B cell (primary cell): ENCODE results near the gene FARP2. TPM values are rescaled to one million over a fixed set of nuclear protein-coding genes. Genes with fewer than 3 reads are reported as not detected.
"Not testable (repeated sequence)": the region's sequence is repeated elsewhere in the genome, so short reads cannot be mapped to it uniquely, and the experiment has no call there.

Experiments used
- ATAC-seq: fragments of 200-7000 bp; cut with Tn5 transposase; one replicate; pipeline ENCODE4 v1.10.0; 2021; ENCODE audit warnings: low read depth, mild to moderate bottlenecking, moderate number of reproducible peaks, moderate library complexity
- CTCF ChIA-PET: fragments of 350-600 bp; sonication (Branson Sonifier 250); formaldehyde crosslinking; loops from one replicate; lab custom pipeline; 2021; ENCODE audit warnings: antibody characterized with exemption, inconsistent platforms; lab: Charles Lee
- POLR2A ChIA-PET: fragments of 350-600 bp; sonication (Branson Sonifier 250); formaldehyde crosslinking; loops from one replicate; lab custom pipeline; 2021; ENCODE audit warnings: antibody characterized with exemption; lab: Charles Lee
- DNase-seq: peaks from one replicate; pipeline ENCODE4 v3.0.0; 2013
- H2AFZ ChIP-seq: 2 replicates; pipeline ENCODE4 v1.6.1; 2012; ENCODE audit warnings: mild to moderate bottlenecking, low read depth, low read length; ENCODE audit not compliant: insufficient read depth, poor library complexity, severe bottlenecking
- H3K27ac ChIP-seq, 2 donors: 1 replicate in 1 of 2; 2 replicates in 1 of 2; pipeline ENCODE4 v1.5.1; 2012 to 2013; ENCODE audit warnings: low read length in 2 of 2, mild to moderate bottlenecking in 2 of 2, moderate library complexity in 1 of 2
- H3K27me3 ChIP-seq, 4 experiments: fragments of 200-600 bp in 1 of 4; sonication (generic) in 1 of 4; replicated peaks in 1 of 4; 1 replicate in 2 of 4; 2 replicates in 2 of 4; pipeline versions ENCODE4 v1.6.1 to v1.7.0; 2013 to 2016; ENCODE audit warnings: low read length in 3 of 4, mild to moderate bottlenecking in 2 of 4, mixed read lengths in 1 of 4, moderate library complexity in 1 of 4; ENCODE audit not compliant: insufficient read depth in 4 of 4, control insufficient read depth in 3 of 4; ENCODE audit errors: control extremely low read depth in 1 of 4
- H3K36me3 ChIP-seq, 2 experiments: replicated peaks in 1 of 2; 1 replicate in 1 of 2; 2 replicates in 1 of 2; pipeline versions ENCODE4 v1.6.1 to v1.7.1; 2013; ENCODE audit warnings: low read length in 1 of 2; ENCODE audit not compliant: insufficient read depth in 2 of 2, control insufficient read depth in 1 of 2; ENCODE audit errors: control extremely low read depth in 1 of 2, extremely low read depth in 1 of 2
- H3K4me1 ChIP-seq, 2 donors: fragments of 200-600 bp in 1 of 2; sonication (generic) in 1 of 2; 1 replicate in 1 of 2; 2 replicates in 1 of 2; pipeline versions ENCODE4 v1.5.1 to v1.6.1; 2013 to 2017; ENCODE audit warnings: low read length in 2 of 2; ENCODE audit not compliant: control insufficient read depth in 2 of 2, insufficient read depth in 2 of 2
- H3K4me2 ChIP-seq: replicated peaks from 2 replicates; pipeline ENCODE3; 2012; ENCODE audit warnings: mild to moderate bottlenecking, low read depth, low read length; ENCODE audit not compliant: poor library complexity, severe bottlenecking
- H3K4me3 ChIP-seq, 5 experiments: fragments of 200-600 bp in 1 of 5; sonication (generic) in 1 of 5; 1 replicate in 3 of 5; 2 replicates in 2 of 5; pipeline versions ENCODE4 v1.5.1 to v1.7.0; 2011 to 2016; ENCODE audit warnings: low read length in 4 of 5, mild to moderate bottlenecking in 4 of 5, low read depth in 2 of 5, control low read depth in 1 of 5, moderate library complexity in 1 of 5; ENCODE audit not compliant: insufficient read depth in 1 of 5; ENCODE audit errors: control extremely low read depth in 1 of 5, extremely low read depth in 1 of 5
- H3K79me2 ChIP-seq: fragments of 200-600 bp; sonication (generic); one replicate; pipeline ENCODE4 v1.6.0; 2016; ENCODE audit warnings: low read length; ENCODE audit not compliant: control insufficient read depth, insufficient read depth
- H3K9ac ChIP-seq: fragments of 200-600 bp; sonication (generic); 2 replicates; pipeline ENCODE4 v1.6.1; 2017; ENCODE audit warnings: mild to moderate bottlenecking, low read length, moderate library complexity
- H3K9me3 ChIP-seq, 3 donors: one replicate each; pipeline versions ENCODE4 v1.6.1 to v1.7.1; 2013; ENCODE audit warnings: low read length in 2 of 3; ENCODE audit not compliant: control insufficient read depth in 2 of 3, insufficient read depth in 1 of 3; ENCODE audit errors: control extremely low read depth in 1 of 3
- H4K20me1 ChIP-seq: 2 replicates; pipeline ENCODE4 v1.6.0; 2012; ENCODE audit warnings: mild to moderate bottlenecking, low read length; ENCODE audit not compliant: insufficient read depth, control insufficient read depth, poor library complexity, severe bottlenecking
- H3K27ac Mint-ChIP-seq: one replicate; pipeline ENCODE4 v1.8.0; 2021; ENCODE audit warnings: mixed read lengths
- H3K27me3 Mint-ChIP-seq: one replicate; pipeline ENCODE4 v1.8.0; 2021; ENCODE audit warnings: mixed read lengths
- H3K4me1 Mint-ChIP-seq: one replicate; pipeline ENCODE4 v1.8.0; 2021; ENCODE audit warnings: mixed read lengths
- H3K4me3 Mint-ChIP-seq: one replicate; pipeline ENCODE4 v1.8.0; 2021; ENCODE audit warnings: mixed read lengths
- H3K9me3 Mint-ChIP-seq: one replicate; pipeline ENCODE4 v1.8.0; 2022; ENCODE audit warnings: mixed read lengths; ENCODE audit not compliant: insufficient read depth
- EZH2 ChIP-seq: IDR thresholded peaks from 2 replicates; pipeline ENCODE4 v1.6.1; 2012; ENCODE audit warnings: borderline replicate concordance, low read depth, mild to moderate bottlenecking, moderate library complexity, low read length; ENCODE audit not compliant: insufficient read depth, poor library complexity, severe bottlenecking
- WGBS: methylation state at CpG from one replicate; pipeline ENCODE4 v1.1.5; 2013; ENCODE audit warnings: missing lambda C conversion rate; ENCODE audit not compliant: insufficient coverage; 5-methylcytosine and 5-hydroxymethylcytosine counted together
- intact Hi-C: fragments of 100-400 bp; cut with micrococcal nuclease; formaldehyde crosslinking; loops from one replicate; pipeline ENCODE4 v1.10.0; 2022
- polyA plus RNA-seq: library from polyadenylated mRNA; depleted of rRNA; stranded (reverse); fragments of >200 nt; gene quantifications from 2 replicates; pipeline ENCODE4 v1.2.3, GENCODE V29; 2012
- total RNA-seq, 2 donors: library from RNA; stranded (reverse); fragments of 120-200 nt in 1 of 2; gene quantifications; 1 replicate in 1 of 2; 2 replicates in 1 of 2; pipeline versions ENCODE4 v1.2.3 to v1.2.4, GENCODE V29; 2013 to 2022
- TF ChIP-seq, protein P1 (sequence below): fragments of 200-600 bp; IDR thresholded peaks from one replicate; pipeline ENCODE4 v1.8.0; 2022; ENCODE audit warnings: antibody characterized with exemption, mild to moderate bottlenecking

Gene FARP2
- total and polyA plus RNA-seq, 2 donors (not counting 1 experiment from before 2014, with no cell fraction given) = 37.1 to 114 TPM

- Histone ChIP-seq H3K79me2 (no peaks in the 10 kb centered on the region), H3K9ac (no peak overlapping the region), H3K4me1 (no peaks in the 10 kb centered on the region), H3K27ac (no peak overlapping the region), H3K4me2 (no peak overlapping the region), H2AFZ (no peak overlapping the region), H4K20me1 (no peaks in the 10 kb centered on the region), H3K9me3 (no peaks in the 10 kb centered on the region), H3K36me3 (no peaks in the 10 kb centered on the region), H3K4me3 (no peak overlapping the region), H3K27me3 (peaks cover 0 to 19% (median 6%) of the 10 kb centered on the region in 4 experiments)
- no peak for DNase-seq
- 83% methylated on average over 8 of the region's 11 CpGs for WGBS
- Mint-ChIP-seq H3K4me1 (peaks cover 3% of the 10 kb centered on the region), H3K27me3 (peaks cover 8% of the 10 kb centered on the region), H3K27ac (no peak overlapping the region), H3K9me3 (no peaks in the 10 kb centered on the region), H3K4me3 (no peak overlapping the region)
- intact Hi-C loops = no loop called here
- ChIA-PET CTCF (no interaction called here), POLR2A (no interaction called here)
- TF ChIP-seq, protein P1, sequence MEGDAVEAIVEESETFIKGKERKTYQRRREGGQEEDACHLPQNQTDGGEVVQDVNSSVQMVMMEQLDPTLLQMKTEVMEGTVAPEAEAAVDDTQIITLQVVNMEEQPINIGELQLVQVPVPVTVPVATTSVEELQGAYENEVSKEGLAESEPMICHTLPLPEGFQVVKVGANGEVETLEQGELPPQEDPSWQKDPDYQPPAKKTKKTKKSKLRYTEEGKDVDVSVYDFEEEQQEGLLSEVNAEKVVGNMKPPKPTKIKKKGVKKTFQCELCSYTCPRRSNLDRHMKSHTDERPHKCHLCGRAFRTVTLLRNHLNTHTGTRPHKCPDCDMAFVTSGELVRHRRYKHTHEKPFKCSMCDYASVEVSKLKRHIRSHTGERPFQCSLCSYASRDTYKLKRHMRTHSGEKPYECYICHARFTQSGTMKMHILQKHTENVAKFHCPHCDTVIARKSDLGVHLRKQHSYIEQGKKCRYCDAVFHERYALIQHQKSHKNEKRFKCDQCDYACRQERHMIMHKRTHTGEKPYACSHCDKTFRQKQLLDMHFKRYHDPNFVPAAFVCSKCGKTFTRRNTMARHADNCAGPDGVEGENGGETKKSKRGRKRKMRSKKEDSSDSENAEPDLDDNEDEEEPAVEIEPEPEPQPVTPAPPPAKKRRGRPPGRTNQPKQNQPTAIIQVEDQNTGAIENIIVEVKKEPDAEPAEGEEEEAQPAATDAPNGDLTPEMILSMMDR = no peak
- TF ChIP-seq EZH2 = no peak
- ATAC-seq = no peak
Observed at GRCh38 chr2:241519669-241520068, 163.6 kb downstream of the FARP2 start.

DNA sequence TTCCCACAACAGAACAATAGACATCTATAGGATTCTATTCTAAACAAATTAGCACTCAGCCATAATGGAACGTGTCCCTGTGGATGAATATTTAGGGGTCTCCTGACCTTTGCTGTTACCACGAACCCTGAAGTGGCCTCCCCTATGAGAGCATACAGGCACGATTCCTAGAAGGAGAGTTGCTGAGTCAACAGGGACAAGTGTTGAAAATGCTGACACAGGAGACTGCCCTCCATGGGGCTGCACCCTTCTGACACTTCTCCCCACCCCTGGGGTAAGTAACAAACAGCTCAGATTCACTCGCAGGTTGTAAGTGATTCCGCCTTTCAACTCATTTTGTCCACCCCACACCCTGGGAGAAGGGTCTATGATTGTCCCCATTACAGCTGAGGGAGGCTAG, 166.4 kb downstream of the FARP2 start:
- ATAC-seq = no peak
- Histone ChIP-seq H4K20me1 (no peaks in the 10 kb centered on the region), H3K4me2 (no peak overlapping the region), H3K27me3 (peaks cover 0 to 19% (median 6%) of the 10 kb centered on the region in 4 experiments), H3K4me1 (no peaks in the 10 kb centered on the region), H3K79me2 (no peaks in the 10 kb centered on the region), H3K9me3 (peaks cover 0 to 12% (median 0%) of the 10 kb centered on the region in 3 donors), H2AFZ (no peak overlapping the region), H3K27ac (no peak overlapping the region), H3K9ac (no peak overlapping the region), H3K36me3 (no peaks in the 10 kb centered on the region), H3K4me3 (no peak overlapping the region)
- ChIA-PET CTCF (no interaction called here), POLR2A (interaction anchor here (0.9 kb wide), 1 partner anchor 11 kb away, joined by 3 read pairs; no protein-coding TSS in a partner anchor)
- Mint-ChIP-seq H3K27me3 (peaks cover 8% of the 10 kb centered on the region), H3K4me1 (no peaks in the 10 kb centered on the region), H3K9me3 (peaks cover 5% of the 10 kb centered on the region), H3K27ac (no peak overlapping the region), H3K4me3 (no peak overlapping the region)
- no CpG with 5 or more reads among the region's 5 CpGs for WGBS
- no peak for DNase-seq
- TF ChIP-seq, protein P1 = no peak
- no peak for TF ChIP-seq EZH2
- intact Hi-C loops = no loop called here

DNA sequence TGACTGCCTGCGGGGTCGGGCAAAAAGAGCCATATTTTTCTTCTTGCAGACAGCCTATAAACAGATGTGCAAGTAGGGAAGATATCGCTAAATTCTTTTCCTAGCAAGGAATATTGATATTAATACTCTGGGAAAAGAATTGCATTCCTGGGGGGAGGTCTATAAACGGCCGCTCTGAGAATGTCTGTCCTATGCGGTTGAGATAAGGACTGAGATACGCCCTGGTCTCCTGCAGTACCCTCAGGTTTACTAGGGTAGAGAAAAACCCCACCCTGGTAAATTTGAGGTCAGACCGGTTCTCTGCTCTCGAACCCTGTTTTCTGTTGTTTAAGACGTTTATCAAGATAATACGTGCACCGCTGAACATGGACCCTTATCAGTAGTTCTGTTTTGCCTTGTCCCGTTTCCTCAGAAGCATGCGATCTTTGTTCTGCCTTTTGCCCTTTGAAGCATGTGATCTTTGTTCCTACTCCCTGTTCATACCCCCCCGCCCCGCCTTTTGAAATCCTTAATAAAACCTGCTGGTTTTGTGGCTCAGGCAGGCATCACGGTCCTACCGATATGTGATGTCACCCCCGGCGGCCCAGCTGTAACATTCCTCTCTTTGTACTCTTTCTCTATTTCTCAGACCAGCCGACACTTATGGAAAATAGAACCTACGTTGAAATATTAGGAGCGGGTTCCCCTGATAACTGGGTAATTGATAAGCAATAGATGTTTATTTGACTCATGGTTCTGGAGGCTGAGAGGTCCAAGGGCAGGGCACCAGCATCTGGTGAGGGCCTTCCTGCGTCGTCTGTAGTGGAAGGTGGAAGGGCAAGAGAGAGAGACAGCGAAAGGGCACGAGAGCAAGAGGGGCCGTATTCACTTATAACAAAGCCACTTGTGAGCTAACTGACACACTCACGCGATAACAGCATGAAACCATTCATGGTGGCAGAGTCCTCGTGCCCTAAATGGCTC, 170.0 kb downstream of the FARP2 start:
- H3K4me1 ChIP-seq, H3K4me3 ChIP-seq, H3K27ac Mint-ChIP-seq, H3K4me2 ChIP-seq, H3K79me2 ChIP-seq, CTCF ChIA-PET, H3K36me3 ChIP-seq, H2AFZ ChIP-seq, intact Hi-C loops, ATAC-seq, H3K9ac ChIP-seq, H4K20me1 ChIP-seq, H3K27ac ChIP-seq, POLR2A ChIA-PET, H3K4me3 Mint-ChIP-seq, H3K4me1 Mint-ChIP-seq, H3K9me3 Mint-ChIP-seq, DNase-seq: not testable (repeated sequence)
- Histone ChIP-seq H3K9me3 (peaks cover 0 to 12% (median 0%) of the 10 kb centered on the region in 3 donors), H3K27me3 (peaks cover 0 to 15% (median 5%) of the 10 kb centered on the region in 4 experiments)
- WGBS = 93% methylated on average over 26 of the region's 31 CpGs
- H3K27me3 Mint-ChIP-seq = peaks cover 11% of the 10 kb centered on the region
